Epithelial cell of prostate (primary cell): ENCODE results near the gene RAB11FIP4.

Experiments
- DNase-seq: peaks from one replicate; pipeline ENCODE4 v3.0.0-alpha.2; 2011; ENCODE audit warnings: low read depth, low spot score
- H3K27ac ChIP-seq: fragments of 450-650 bp; 2 replicates; pipeline ENCODE4 v1.5.1; 2017; ENCODE audit warnings: mild to moderate bottlenecking

RAB11FIP4 gene

DNA sequence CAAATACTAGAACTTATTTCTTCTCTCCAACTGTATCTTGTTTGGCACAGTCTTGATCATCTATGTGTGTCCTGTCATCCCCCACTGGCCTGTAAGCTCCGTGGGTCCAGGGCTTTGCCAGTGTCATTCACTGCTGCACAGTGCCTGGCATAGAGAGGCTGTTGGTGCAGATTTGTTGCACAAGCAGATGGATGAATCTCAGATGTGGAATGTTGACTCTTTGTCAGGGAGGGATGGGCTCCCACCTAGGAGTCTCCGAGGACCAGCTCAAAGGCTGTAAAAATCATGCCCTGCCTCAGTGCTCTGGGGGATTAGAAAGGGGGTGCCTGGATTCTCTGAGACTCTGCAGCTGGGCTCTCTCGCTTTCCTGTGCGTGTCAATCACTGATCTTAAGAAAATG is 60.6 kb downstream of the RAB11FIP4 start:
- no peak for DNase-seq
- H3K27ac ChIP-seq: no peak overlapping the region

DNA sequence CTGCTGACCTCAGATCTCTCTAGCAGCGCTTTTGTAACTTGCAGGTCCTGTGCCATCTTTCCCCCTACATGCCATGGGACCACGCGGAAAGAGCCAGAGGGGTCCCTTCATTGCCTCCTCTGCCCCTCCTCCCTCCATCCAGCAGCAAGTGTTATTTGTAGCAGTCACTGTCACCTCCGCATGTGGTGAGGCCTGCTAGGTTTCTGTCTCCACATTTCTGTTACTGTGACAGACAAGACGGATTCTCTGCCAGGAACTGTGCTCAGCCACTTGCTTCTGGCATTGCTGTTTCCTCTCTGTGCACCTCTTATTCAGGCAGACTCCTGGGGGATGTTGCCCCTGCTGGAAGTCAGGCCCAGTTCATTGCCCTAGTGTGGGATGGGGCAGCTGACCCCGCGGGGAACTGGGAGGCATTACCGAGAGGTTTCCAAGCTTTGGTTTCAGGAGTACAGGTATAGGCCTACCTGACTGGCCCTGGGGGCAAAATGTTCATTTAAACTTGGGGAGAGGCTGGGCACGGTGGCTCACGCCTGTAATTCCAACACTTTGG is 61.2 kb downstream of the RAB11FIP4 start:
- DNase-seq: no peak
- H3K27ac ChIP-seq: no peak overlapping the region

DNA sequence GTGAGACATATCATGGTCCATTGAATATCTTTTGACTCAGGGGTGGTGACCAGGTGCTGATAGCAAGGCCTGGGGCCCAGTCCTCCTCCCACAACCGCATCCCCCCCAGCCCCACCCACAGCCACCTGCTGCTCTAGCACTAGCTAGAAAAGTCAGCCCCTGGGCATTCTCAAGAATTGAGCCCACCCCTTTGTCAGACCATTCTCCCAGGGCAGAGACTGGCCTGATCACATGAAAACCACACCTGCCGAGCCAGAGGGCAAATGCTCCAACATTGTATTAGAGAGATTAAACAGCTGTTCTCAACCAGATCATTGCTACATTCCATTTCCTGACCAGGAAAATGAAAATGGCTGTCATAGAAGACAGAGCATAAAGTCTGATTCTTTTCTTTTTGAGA is 62.4 kb downstream of the RAB11FIP4 start:
- DNase-seq: no peak
- H3K27ac ChIP-seq: no peak overlapping the region

GRCh38 chr17:31456814-31457213 is 65.3 kb downstream of the RAB11FIP4 start:
- no peak overlapping the region for H3K27ac ChIP-seq
- DNase-seq: no peak

DNA sequence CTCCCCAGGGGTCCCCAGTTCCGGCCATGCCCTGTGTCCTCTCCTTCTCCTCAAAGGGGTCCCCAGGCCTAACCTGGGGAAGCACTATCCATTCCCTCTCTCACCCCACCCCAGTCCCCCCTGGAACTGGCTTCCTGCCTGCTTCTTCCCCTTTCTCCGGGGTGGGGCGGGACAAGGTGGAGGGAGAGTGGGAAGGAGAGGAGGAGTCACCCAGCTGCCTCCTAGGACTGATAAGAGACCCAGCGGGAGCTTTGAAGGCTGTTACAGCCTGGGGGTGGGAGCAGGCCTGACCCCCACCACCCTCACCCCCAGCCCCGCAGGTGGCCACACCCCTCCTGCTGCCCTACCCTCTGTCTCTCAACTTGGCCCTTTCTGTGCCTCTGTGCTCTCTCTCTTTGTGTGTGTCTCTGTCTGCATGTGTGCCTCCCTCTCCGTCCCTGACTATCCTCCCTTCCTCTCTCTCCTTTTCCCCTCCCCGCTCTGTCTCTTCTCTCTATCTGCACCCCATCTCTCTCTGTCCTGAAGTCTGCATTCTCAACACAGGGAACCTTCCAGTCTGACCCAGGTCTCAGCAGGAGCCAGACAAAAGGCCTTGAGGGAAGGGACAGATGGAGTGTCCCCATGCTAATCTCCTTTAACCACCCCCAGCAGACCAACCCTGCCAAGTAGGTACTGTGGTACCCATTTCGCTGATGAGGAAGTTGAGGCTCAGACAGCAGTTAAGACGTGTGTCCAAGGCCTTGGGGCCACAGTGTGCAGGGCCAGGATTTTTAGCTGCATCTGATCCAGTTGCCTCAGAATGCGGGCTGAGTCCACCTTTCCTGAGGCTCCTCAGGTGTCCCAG is 66.1 kb downstream of the RAB11FIP4 start:
- no peak for DNase-seq
- H3K27ac ChIP-seq: no peak overlapping the region

DNA sequence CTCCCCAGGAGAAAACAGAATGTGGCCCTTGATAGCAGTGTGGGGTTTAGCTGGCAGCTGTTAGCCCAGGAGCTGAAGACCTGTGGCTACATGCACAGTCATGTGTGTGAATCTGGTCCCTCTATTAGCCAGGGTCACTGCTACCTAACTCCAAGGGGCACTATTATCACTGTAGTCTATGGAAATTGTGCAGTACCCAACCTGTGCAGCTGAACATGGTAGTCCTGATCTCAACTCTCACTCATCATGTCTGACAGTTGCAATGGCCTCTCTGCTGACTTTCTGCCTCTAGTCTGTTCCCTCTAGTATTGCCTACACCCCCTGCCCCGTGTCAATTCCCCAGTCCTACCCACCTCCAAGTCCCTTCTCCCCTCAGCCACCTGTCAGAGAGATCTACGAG is 67.4 kb downstream of the RAB11FIP4 start:
- no peak for DNase-seq
- no peak overlapping the region for H3K27ac ChIP-seq

DNA sequence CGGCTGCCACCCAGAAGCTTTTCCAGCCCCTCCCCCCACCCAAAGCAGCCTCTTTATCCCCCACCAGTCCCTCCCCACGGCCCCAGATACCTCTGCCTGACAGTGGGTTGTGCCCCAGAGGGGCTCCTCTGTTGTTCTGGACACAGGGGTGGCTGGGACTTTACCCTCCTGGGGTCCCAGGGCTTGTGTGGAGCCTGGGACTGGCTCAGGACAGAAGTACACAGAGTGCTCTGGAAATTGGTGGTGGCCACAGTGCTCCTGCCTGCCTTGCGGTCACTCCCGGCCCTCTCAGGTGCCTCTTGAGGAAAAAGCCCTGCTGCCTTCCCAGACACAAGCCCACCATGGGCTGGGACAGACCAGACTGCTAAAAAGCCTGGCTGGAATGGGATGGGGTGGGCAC is 68.2 kb downstream of the RAB11FIP4 start:
- DNase-seq: no peak
- no peak overlapping the region for H3K27ac ChIP-seq

- no peak overlapping the region for H3K27ac ChIP-seq
Observed at GRCh38 chr17:31460226-31460721, 68.8 kb downstream of the RAB11FIP4 start.

GRCh38 chr17:31461227-31461810 is 69.8 kb downstream of the RAB11FIP4 start:
- H3K27ac ChIP-seq: no peak overlapping the region
- no peak for DNase-seq

More at GRCh38 chr17:31460226-31460721, 68.8 kb downstream of the RAB11FIP4 start:
- DNase-seq: no peak

DNA sequence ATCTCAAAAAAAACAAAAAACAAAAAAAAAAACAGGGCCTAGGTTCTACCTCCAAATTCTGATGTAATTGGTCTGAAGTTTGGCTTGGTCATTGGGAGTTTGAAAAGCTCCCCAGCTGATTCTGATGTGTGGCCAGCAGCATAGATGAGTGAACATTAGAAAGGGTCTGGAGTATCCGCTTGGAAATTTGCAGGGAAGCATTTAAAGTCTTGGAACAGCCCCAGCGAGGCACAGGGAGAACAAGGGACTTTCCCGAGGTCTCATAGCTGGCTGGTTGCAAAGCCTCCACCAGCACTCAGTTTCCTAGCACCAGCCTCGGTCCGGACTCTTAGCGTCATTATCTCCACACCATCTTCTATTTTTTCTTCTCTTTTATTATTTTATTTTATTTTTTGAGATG is 70.8 kb downstream of the RAB11FIP4 start:
- no peak for DNase-seq
- H3K27ac ChIP-seq: no peak overlapping the region

GRCh38 chr17:31466096-31466760 is 74.8 kb downstream of the RAB11FIP4 start:
- H3K27ac ChIP-seq: no peak overlapping the region
- no peak for DNase-seq

- no peak overlapping the region for H3K27ac ChIP-seq
- DNase-seq: no peak
Observed at GRCh38 chr17:31467502-31468256, 76.2 kb downstream of the RAB11FIP4 start.

- DNase-seq: no peak
Observed at GRCh38 chr17:31469959-31470358, 78.5 kb downstream of the RAB11FIP4 start.

GRCh38 chr17:31470592-31470991 is 79.1 kb downstream of the RAB11FIP4 start:
- DNase-seq: no peak
- H3K27ac ChIP-seq: no peak overlapping the region

More at GRCh38 chr17:31469959-31470358, 78.5 kb downstream of the RAB11FIP4 start:
- H3K27ac ChIP-seq: no peak overlapping the region

DNA sequence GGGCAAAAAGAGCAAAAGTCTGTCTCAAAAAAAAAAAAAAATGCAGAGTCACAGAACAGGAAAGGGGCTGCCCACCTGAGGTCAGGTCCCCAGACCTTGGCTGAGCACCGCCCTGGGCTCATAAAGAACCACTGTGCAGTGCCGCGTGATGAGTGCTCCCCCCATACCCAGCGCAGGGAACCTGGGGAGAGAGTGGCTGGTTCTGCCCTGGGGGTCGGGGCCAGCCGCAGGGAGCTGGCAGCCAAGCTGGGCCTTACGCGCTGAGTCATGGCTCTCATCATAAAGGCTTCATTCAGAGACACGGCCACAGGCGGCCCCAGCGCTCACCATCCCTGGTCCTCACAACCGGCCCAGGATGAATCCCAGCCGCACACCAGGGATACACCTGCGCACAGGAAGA is 80.7 kb downstream of the RAB11FIP4 start:
- no peak for DNase-seq
- H3K27ac ChIP-seq: no peak overlapping the region

DNA sequence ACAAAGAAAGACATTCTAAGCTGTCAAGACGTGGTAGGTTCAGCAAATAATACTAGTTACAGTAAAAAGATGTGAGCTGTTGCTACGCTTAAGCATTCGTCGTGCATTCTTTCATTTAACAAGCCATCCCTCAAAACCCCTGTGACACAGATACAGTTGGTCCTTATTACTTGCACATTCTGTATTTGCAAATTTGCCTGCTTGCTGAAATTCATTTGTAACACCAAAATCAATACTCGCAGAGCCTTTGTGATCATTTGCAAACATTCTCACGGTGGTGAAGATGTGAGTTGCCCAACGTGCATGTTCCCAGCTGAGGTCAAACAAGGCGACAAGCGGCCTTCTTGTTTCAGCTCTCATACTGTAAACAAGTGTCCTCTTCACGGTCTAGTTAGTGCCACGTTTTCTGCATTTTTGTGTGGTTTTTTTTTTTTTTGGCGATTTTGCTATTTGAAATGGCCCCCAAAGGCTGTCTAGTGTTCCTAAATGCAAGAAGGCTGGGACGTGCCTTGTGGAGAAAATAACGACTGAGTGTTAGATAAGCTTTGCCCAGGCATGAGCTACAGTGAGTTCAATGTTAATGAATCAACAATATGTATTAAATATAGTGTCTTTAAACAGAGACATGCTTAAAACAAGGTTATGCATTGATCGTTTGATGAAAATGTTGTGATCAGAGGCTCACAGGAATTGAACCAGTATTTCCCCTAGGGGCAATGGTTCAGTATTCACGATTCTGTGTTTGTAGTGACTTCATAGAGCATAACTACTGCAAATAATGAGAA is 84.1 kb downstream of the RAB11FIP4 start:
- no peak overlapping the region for H3K27ac ChIP-seq
- DNase-seq: no peak

- H3K27ac ChIP-seq: no peak overlapping the region
- DNase-seq: no peak
Observed at GRCh38 chr17:31476525-31477416, 85.3 kb downstream of the RAB11FIP4 start.

GRCh38 chr17:31477417-31478055 is 86.1 kb downstream of the RAB11FIP4 start:
- no peak overlapping the region for H3K27ac ChIP-seq
- no peak for DNase-seq
